Stimulated activated CD8-positive, alpha-beta memory T cell treated with anti-CD3 and anti-CD28 coated beads, Interleukin-2, amount 100 ng/mL, for 48 hours (primary cell): Measurements from ENCODE around the gene REEP2.

Experiments used
- DNase-seq, 2 donors: peaks; one replicate each; pipeline ENCODE4 v3.0.0-alpha.2; 2020; ENCODE audit warnings: low read depth in 2 of 2

The REEP2 gene

DNA sequence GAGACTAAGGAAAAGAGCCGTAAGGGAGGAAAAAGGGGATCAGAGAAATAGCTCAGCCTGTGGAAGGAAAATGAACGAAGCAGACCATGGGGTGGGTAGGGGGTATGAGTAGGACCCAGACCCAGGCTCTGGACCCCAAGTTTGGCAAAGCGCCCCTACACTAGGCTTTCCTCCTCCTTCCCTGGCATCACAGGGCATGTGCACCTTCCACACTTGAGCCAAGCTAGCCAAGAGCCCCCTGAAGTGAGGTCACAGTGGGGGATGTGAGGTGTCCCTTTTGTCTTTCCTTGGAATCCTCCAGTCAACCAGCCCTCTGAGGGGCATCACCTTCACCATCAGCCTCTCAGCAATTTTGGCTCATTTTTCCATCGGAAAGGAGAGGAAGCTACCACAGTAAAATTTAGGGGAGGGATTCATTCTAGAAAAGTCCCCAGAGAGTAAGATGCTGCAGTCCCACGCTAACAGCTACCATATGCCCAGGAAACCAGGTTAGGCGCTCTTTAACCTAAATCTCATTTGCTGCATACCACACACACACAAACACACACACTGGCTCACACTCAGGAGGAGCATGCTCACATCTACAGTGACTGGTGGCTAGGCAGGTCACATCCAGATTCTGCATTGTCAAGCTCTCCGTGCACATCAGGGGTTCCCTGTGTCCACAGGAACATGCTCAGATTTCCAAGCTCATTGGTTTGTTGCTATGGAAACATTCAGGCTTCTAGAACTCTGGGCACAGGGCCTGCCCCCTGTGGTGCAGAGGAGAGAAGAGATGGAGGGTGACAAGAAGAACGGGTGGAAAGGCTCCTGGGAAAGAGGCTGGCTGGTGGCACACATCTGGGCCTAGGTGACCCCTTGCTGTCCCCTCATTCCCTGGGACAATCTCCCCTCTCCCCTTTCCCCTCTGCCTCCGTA lies 9.9 kb downstream of the REEP2 start:
- no peak for DNase-seq

DNA sequence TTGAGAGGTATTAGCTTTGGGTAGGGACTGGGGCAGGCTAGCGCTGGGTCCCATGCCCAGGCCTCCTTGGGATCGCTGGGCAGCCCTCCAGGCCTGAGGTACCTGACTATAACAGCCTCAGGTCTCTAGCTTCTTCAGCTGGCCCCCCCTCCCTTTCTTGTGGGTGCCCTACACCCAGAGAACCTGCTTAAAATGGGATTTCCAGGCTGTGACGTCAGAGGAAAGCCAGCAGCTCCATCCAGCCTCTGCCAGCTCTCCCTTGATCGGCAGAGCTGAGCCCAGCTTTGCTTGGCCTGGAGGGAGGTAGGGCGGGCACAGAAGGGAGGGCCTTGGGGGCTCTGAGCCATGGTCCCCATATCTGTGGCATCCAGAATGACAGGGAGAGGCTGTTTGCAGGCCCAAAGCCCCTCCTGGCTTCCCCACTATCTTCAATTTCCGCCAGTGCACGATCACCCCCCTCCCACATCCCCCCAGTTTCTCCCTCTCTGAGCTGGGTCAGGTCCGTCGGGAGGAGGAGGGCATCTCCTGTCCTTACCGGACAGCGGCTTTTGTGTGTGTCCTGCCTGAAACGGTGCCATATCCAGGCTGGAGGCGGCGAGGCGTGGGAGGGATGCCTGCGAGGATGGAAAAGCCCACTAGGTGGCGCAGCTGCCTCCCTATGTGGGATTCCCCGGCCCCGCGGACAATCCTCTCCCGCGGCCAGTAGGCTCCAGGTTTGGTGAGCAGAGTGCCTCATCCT lies 10.8 kb downstream of the REEP2 start:
- peak; percentile 77 to 83 for DNase-seq

DNA sequence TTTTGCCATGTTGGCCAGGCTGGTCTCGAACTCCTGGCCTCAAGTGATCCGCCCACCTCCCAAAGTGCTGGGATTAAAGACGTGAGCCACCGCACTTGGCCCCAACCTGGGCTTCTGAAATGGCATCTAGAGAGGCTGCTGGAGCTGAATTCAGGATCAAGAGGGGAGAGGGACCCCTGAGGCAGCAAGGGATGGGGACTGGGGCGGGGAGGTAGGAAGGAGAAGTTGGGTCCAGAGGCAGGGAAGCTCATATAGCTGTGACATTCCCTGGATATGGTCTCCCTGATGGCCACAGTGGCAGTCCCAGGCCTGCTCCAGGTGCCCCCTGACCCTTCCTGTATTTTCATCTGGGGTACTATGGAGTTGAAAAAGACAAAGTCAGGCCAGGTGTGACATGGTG lies 12.1 kb downstream of the REEP2 start:
- no peak for DNase-seq

DNA sequence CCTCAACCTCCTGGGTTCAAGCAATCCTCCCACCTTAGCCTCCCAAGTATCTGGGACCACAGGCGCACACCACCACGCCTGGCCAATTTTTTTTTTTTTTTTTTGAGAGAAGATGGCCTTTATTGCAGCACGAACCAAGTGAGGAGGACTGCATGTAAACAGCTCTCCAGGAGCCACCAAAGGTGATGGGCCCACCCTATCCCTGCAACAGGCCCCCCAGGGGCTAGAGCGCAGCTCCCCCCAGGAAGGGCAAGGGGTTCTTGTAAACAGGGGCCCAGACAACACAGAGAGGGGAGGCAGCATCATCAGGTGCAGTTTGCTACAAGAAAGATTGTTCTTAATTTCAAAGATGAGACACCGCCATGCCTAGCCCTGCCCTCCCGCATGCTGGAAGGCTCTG lies 13.9 kb downstream of the REEP2 start:
- DNase-seq, result no peak

DNA sequence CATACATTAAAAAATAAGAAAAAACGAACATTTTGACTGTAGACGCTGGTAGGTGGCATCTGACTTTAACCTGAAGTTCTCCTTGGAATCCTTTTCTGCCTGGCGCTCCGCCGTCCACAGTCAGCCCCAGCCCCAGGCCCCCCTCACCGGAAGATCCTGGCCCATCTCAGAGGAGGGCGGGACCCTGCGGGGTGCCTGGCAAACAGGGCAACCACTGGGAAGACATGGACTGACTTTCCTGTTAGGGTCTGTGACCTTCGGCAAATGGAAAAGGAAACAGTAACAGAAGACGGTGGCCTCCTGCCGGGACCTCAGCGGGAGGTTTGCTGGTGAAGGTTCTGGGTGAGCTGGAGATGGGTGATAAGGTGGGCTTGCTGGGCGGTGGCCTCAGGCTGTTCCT lies 14.7 kb downstream of the REEP2 start:
- DNase-seq, result no peak

DNA sequence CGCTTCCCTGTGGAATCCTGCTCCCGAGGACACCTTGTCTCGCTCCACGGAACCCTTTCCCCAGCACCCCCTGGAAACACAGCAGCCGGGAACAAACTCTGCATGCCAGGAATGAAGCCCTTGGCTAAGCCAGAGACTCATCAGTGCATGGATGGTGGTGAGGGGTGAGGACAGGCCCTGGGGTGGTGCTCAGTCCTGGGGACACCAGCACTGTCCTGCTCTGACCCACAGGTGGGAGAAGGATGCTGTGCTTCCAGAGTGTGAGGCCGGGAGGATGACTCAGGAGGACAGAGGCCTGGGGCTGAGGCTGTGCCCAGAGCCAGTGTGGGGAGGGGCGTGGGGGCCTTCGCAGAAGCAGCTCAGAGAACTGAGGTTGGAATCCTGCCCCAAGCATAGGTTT lies 15.3 kb downstream of the REEP2 start:
- no peak for DNase-seq

DNA sequence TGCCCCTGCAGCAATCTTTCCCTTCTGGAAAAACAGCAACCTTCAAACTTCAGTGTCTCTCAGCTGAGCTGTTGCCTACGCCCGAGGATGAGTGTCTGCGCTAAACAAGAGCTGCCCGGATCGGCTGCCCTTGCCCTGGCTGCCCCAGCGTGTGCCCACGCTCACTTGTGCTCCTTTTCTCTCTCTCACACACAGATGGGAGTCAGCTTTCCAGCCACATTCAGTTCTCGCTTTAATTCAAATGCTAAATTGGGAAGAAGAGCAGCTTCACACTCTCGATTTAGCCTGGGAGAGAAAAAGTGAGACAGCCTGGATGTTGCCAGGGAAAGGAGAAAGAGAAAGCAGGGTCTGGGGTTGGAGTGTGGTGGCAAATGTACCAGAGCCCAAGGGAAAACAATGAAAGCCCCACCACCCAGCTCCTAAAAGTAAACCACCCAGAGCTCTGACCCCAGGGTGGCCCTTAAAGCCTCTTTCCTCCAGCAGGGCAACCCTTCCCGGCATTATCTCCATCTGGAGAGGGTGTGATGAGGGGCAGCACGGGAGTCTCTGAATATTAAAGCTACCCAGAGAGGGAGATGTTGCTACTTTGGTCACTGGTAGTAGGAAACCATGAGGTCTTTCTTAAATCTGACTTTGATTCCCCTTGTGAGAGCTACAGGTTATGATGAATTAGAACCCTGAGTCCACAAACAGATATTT lies 16.5 kb downstream of the REEP2 start:
- no peak for DNase-seq

DNA sequence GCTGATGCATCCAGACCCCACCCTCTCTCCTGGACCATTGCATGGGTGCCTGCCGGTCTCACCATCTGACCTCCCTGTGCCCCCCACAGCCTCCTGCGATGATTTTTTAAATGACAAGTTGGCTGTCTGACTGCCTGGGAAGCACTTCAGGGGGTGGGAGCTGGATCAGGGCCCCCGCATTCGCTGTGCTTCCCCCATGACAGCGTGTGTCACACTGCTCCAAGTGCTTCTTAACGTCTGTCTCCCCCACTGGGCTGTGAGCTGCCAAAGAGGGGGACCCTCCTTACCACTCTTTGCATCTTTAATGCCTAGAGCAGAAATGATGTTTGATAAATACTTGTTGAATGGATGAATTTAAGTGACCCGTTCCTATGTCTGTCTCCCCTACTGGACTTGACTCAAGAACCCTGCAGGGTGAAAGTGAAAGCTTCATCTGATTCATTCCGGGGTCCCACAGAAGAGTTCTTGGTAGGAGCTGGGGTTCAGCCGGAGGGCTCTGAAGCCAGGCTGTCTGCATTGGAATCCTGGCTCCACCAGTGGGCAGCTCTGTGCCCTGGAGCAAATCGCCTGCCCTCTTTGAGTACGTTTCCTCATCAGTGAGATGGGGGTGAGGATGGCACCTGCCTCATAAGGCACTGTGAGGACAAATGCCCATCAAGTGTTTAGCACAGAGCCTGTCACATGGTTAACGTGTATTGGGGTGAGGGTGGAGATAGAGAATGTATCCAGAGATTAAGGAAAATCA lies 18.8 kb downstream of the REEP2 start:
- no peak for DNase-seq

DNA sequence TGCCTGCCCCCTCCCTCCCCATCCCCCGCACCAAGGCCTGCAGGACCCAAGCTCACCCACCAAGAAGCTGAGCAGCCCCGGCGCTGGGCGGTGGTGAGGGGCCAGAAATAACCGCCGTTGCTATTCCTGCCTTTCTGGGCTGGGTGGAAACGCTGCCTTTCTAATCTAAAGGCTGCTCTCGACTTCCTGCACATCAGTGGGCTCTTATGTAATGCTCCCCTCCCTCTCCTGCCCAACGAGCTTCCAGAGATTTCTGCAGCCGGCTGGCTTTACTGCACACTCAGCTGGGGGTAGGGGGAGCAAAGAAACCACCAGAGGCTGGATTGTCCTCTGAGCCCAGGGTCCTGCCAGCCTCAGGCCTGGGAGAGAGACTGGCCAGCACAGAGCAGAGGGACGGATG lies 19.5 kb downstream of the REEP2 start:
- no peak for DNase-seq

DNA sequence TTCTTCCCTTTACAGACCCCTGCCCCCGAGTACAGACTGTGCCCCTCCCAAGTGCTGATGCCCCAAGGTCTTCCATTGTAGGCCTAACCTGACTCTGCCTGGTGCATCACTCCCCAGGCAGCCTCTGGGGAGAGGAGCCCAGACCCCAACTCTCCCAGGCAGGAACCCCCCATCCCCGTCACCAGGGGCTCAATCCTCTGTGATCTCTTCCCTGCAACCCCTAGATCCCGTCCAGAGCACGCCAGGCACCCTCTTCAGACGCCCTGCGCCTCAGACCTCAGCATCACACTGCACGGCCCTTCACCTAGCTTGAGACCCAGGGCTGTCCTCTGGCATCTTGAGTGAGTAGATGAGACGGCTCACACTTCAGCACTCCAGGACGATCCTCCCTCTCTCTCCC lies 20.0 kb downstream of the REEP2 start:
- DNase-seq, result no peak

DNA sequence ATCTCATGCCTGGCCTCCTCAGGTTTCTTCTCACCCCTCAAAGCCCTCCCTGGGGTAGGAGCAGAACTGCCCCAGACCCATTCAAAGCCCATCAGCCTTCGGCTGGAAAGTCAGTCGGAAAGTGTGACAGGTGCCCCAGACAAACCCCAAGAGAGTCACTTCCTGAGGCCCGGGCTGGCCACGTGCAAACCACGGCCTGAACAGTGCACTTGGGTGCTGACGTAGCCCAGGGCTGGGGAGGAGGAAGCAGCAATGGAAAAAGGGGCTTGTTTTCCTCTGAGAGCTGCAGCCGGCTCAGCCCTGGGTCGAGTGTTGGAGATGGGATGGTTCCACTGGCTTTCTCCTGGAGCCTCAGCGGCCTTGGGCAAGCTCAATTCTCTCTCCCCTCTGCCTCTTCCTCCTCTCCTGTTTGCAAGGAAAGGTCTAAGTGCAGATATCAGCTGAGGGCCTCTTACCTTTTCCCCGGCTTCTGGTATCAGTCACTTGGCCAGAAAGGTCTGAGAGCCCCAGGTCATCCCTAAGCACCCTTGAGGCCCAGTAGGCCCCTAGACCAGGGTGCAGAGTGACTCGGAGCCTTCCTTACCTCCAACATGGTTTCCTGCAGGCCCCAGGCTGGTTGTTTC lies 20.6 kb downstream of the REEP2 start:
- peak; percentile 79 to 83 for DNase-seq

DNA sequence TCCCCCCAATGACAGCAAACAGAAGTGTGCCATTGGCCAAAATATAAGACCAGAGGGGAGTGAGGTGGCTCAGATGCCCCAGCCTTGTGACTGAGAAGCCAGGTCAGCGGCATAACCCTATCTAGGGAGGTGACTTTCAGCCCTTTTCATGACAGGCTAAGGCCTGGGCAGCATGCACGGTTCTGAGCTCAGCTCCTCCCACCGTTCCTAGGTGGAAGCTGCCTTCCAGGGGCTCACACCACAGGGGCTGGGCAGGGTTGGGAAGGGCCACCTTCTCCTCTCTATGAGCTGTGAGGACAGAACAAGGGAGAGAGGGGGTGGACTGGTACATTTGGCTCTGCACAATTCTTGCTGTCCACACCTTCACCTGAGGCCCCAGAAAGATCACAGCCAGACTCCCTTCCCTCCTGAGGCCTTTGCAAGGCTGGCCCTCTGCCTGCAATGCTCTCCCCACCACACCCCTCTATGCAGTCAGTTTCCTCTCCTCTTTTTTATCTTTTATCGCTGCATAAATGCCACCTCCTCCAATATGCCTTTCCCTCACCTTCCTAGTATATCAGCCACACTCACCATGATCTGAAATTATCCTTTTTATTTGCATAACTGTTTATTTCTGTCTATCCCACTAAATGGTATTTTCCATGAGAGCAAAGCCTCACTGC lies 21.3 kb downstream of the REEP2 start:
- no peak for DNase-seq

DNA sequence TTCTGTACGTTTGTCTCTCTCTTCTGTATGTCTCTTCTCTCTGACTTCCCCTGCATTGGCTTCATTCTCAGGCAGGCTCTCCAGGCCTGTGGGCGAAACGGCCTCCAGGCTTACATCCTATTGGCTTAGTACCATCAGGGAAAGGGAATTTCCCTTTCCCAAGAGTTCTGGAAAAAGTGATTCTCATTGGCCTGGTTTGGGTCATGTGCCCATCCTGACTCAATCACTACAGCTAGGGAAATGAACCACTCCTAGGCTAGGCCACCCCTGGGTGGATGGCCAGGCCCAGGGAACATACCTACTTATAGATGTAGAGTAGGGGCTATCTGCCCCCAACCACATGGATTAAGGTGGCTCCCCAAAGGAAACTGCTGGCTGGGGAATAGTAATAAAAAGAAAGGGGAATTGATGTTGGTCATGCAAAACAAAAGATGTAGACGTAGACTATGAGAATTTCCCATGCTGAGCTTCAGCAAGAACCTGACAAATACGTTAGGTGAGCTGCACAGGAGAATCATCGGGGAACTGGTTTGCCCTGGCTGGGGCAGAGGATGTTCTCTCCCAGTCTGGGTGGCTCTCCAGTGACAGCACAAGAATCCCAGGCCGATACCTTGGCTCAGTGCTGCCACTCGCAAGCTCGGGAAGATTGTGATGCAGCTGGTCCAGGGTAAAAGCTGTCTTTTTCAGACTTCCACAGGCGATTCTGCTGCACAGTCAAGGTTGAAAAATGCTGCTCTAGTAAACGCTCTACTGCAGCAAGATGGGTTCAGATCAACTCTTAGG lies 22.7 kb downstream of the REEP2 start:
- DNase-seq, result no peak

DNA sequence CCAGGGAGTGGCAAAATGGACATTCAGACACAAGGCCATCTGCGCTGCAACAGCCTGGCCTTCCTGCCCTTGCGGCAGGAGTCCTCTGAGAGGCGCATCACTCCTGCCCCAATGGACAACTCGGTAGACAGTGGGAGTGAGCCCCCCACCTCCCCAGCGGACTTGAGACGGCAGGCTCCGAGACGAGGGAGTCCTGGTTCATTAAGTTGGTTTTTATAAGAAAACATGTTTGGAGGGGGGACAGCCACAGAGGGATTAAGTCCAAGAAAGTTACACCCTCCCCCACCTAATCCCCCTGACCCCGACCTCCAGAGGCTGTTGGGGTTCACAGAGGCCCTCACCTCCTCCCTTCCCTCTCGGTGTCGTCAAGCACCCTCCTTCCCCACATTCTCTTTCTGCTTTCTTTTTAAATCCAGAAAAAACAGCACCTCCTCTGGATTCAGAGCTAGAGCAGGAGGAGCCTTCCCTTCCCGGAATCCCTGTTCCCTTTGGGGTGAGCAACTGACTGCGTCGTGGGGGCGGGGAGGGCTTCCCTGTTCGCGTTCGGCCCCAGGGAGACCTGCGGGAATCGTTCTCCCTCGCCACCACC lies 24.7 kb downstream of the REEP2 start:
- DNase-seq, result no peak

DNA sequence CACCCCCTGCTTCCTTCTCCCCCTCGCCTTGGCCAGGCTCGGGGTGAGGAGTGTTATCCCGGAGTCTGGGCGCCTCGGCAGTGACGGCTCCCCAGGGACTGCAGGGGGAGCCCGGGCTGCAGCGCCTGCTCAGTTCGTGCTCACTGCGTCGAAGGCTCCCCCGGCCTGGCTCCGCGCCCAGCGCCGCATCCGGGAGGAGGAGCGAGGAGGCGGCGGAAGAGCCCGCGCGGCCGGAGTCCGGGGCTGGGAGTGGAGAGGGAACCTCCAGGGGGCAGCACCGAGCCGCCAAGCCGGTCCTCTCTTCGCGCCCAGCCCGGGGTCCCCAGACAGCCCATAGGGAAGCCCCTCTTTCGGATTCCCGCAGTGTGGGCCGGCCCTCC lies 25.1 kb downstream of the REEP2 start:
- peak; percentile 87 to 91 for DNase-seq

DNA sequence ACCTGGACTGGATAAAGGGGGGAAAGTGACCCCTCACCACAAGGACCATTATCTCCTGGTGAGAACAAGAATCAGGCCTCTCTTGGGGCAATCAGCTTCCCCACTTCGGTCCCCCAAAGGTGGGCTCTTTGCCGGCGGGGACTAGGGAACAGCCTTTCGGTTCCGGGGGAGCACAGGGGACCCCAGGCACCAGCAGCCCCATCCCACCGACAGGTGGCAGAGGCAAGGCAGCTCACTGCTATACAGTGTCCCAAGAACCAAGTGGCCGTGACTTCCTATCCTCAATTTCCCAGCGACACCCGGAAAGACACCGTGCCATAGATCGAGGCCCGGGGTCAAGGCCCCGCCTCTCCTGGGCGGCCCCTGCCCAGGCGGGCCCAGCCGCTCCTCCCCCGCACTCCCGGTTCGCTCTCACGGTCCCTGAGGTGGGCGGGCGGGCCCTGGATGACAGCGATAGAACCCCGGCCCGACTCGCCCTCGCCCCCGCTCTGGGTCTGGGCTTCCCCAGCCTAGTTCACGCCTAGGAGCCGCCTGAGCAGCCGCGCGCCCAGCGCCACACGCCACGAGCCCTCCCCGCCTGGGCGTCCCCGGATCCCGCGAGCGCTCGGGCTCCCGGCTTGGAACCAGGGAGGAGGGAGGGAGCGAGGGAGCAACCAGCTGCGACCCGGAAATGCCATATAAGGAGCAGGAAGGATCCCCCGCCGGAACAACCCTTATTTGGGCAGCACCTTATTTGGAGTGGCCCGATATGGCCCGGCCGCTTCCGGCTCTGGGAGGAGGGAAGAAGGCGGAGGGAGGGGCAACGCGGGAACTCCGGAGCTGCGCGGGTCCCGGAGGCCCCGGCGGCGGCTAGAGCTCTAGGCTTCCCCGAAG lies 25.8 kb downstream of the REEP2 start:
- DNase-seq, result peak; percentile 90 to 91

DNA sequence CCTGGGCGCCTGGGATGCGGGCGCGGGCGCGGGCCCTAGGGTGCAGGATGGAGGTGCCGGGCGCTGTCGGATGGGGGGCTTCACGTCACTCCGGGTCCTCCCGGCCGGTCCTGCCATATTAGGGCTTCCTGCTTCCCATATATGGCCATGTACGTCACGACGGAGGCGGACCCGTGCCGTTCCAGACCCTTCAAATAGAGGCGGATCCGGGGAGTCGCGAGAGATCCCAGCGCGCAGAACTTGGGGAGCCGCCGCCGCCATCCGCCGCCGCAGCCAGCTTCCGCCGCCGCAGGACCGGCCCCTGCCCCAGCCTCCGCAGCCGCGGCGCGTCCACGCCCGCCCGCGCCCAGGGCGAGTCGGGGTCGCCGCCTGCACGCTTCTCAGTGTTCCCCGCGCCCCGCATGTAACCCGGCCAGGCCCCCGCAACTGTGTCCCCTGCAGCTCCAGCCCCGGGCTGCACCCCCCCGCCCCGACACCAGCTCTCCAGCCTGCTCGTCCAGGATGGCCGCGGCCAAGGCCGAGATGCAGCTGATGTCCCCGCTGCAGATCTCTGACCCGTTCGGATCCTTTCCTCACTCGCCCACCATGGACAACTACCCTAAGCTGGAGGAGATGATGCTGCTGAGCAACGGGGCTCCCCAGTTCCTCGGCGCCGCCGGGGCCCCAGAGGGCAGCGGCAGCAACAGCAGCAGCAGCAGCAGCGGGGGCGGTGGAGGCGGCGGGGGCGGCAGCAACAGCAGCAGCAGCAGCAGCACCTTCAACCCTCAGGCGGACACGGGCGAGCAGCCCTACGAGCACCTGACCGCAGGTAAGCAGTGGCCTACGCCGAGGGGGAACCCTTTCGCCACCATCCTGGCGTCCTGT lies 26.6 kb downstream of the REEP2 start, which contains the start of gene EGR1:
EGR1 (plus strand) TSS at position 219 of the 864 bp plus-strand sequence; CDS start at position 502, 283 bp downstream.
- DNase-seq, result peak; percentile 85 to 93
